Tracheal epithelial cell (primary cell): ENCODE measurements around the gene GUCA1A. TPM values are rescaled to one million over a fixed set of nuclear protein-coding genes. Genes with fewer than 3 reads are reported as not detected.

Experiments used
- total RNA-seq: library from RNA; depleted of rRNA; stranded (reverse); fragments of >200 nt; gene quantifications from 2 replicates; pipeline ENCODE4 v1.2.1, GENCODE V29; 2014

GUCA1A gene
- total RNA-seq: not detected in 2 replicates

DNA sequence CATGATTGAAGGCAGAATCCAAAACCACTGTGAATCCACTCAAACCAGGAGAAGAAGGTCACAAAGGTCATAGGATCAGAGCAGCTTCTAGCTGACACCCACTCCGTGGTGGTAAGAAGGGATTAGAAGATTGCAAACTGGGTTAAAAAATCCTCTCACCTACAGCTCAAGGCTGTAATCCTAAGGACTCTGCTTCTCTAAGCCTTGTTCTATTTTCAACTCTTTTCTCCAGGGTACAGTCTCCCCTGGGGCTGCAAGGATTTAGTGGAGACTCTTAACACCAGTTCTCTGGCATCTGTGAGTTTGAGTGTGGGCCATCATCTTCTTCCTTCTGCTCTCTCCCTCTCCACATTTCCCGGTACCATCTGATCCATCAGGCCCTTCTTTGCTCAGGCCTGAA, at the start of gene GUCA1A:
Gene GUCA1A, plus strand, starts transcription at position 264 of the 400 bp plus-strand sequence. CDS start 250 bp downstream, outside the sequence.

DNA sequence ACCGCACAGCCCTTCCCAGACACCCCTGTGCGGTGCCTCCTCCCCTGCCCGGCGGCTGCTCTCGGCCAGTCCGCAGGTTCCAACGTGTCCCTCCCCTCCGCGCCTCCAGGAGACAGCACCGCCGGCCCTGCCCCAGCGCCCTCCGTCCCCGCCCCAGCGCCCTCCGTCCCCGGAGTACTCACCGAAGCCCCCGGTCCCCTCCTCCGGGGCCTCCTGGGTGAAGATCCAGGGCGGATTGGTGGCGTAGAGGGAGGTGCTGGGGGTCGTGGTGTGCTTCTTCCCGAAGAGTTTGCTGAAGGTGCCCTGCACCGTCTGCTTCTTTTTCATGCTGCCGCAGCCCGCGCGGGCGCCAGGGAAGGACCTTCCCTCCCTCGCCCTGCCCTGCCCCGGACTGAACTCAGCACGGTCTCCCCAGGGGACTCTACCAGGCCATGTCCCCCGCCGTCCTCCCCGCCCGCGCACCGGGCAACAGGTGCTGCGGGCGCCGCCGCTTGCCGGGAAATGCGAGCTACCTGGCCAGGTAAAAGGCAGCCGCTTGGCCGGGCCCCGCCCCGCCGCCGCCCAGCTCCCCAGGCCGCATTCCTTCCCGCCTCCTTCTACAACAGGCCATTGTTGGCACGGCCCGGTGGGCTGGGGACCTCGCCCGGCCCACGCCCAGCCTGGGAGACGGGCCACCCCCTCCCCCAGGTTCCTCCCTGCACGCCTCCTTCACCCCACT, 30.9 kb upstream of the GUCA1A start, which contains the start of gene C6orf132:
Gene C6orf132, minus strand, starts transcription at position 503 of the 718 bp plus-strand sequence. Its CDS starts 176 bp downstream, at position 327.

DNA sequence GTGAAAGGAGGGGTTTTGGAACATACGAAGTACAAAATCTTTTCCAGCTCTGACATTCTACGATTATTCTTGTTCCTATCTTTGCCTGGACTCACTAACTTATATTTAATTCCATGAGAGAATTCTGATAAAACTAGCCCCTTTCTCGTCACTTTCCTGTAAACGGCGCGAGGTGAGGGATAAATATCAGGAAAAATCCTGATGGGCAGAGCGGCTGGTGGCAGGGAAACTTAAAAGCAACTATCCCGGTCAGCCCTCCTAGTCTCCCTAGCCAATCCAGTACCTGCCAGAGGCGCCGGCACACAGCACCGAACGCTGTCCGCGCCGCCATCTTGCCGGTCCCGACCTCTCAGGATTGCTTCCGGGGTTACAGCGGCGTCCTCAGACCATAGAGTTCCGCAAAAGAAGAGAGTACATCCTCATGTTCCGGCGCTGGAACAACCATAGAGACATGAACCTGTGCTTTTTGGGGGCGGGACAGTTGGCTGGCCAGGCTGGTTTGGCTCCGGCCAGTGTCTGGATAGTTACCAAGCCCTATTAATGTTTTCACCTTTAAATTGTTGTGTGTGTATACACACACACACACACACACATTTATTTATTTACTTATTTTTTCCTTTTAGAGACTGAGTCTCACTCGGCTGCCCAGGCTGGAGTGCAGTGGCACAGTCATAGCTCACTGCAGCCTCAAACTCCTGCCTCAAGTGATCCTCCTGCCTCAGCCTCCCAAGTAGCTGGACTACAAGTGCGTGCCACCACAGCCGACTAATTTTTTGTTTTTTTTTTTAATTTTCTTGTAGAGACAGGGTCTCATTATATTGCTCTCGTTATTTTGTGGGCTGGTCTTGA, 44.6 kb downstream of the GUCA1A start, which contains the start of gene MRPS10:
Gene MRPS10, minus strand, starts transcription at position 343 of the 849 bp plus-strand sequence. Its CDS starts 12 bp downstream, at position 331.

Other genes with a start within 250 kb of the GUCA1A start
- 35.6 and 35.7 TPM in 2 replicates for gene CCND3, start 231.6 kb upstream of the GUCA1A start, total RNA-seq
- gene TAF8, start 122.8 kb upstream of the GUCA1A start, total RNA-seq: 14.5 and 15.8 TPM in 2 replicates
- 15.8 and 19.8 TPM in 2 replicates for gene C6orf132, start 30.7 kb upstream of the GUCA1A start, total RNA-seq
- gene GUCA1B, start 21.6 kb downstream of the GUCA1A start, total RNA-seq: 1.2 and 1.3 TPM in 2 replicates
- 50.8 and 61.8 TPM in 2 replicates for gene MRPS10, start 44.5 kb downstream of the GUCA1A start, total RNA-seq